ENCODE data around the gene CCDC184. TPM values are rescaled to one million over a fixed set of nuclear protein-coding genes. Genes with fewer than 3 reads are reported as not detected.
A peak's percentile ranks its signal among the peaks of the same experiment; 100 is the strongest.

Gene CCDC184
- polyA plus RNA-seq (2011; rRNA removed) = 2.4 and 2.7 TPM in 2 replicates
- 2.8 and 3.0 TPM in 2 replicates for polyA plus RNA-seq (2012; cell fraction: cytosol; rRNA removed)
- polyA plus RNA-seq (2012; cell fraction: nucleus; rRNA removed) = 2.4 and 2.7 TPM in 2 replicates
- 1.2 to 1.6 TPM (median 1.5 TPM) in 3 replicates for polyA plus RNA-seq (2017; fragmentation: RNase III; extraction: RNeasy Plus Mini Kit Qiagen cat#74134 plus additional on column Dnase treatment)
- polyA minus RNA-seq (2011; rRNA and poly(A)+ RNA removed) = 1.8 TPM in 2 replicates

DNA sequence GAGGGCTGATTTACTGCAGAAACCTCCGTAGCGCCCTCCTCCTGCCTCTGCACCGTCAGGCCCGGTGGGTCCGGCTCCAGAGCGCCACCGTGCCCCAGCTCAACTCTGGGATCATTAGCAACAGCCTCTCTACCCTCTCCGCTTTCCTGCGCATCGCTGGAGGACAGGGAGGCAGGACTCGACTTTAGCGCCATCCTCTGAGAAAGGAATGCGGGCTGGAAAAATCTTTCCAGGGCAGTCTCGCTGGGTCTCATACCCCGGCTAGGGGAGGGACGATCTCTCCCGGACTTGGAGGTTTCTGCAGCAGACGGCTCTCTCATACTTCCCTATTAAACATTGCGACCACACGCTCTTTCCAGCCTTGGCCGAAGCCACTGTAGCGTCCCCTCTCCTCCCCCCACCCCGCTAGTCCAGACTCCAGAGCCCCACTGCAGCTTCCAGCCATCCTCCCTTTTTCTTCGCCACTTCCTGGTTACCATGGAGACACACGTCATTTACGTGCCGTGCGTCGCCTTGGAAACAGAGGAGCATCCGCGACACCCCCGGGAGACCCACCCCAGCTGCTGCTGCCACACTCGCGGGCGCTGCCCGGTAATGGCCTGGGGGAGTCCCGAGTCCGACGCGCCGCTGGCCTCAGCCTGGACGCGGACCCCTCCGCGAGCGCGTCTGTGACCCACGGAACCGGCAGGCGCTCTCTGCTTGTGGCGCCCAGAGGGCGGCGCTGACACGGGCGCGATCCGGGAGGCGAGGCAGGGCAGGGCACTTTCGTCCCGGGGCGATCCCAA, at the start of gene CCDC184:
Gene CCDC184, plus strand, starts transcription at position 554 of the 785 bp plus-strand sequence. CDS start 479 bp downstream, outside the sequence.
- 1% methylated on average over 56 of the region's 61 CpGs for WGBS (ENCODE audit: missing lambda C conversion rate)
- TF ChIP-seq, protein P1, sequence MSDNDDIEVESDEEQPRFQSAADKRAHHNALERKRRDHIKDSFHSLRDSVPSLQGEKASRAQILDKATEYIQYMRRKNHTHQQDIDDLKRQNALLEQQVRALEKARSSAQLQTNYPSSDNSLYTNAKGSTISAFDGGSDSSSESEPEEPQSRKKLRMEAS (IDR thresholded peaks at IDR 0.05) = peak; percentile 10; the same call in 1 of the 2 replicates
- TF ChIP-seq SMC3 (IDR thresholded peaks at IDR 0.05) = peak; percentile 21
- TF ChIP-seq, protein P2, sequence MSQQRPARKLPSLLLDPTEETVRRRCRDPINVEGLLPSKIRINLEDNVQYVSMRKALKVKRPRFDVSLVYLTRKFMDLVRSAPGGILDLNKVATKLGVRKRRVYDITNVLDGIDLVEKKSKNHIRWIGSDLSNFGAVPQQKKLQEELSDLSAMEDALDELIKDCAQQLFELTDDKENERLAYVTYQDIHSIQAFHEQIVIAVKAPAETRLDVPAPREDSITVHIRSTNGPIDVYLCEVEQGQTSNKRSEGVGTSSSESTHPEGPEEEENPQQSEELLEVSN (IDR thresholded peaks at IDR 0.05; ENCODE audit: borderline replicate concordance, low read depth) = peak; percentile 45; the same call in 1 of the 2 replicates
- TF ChIP-seq, protein P3, sequence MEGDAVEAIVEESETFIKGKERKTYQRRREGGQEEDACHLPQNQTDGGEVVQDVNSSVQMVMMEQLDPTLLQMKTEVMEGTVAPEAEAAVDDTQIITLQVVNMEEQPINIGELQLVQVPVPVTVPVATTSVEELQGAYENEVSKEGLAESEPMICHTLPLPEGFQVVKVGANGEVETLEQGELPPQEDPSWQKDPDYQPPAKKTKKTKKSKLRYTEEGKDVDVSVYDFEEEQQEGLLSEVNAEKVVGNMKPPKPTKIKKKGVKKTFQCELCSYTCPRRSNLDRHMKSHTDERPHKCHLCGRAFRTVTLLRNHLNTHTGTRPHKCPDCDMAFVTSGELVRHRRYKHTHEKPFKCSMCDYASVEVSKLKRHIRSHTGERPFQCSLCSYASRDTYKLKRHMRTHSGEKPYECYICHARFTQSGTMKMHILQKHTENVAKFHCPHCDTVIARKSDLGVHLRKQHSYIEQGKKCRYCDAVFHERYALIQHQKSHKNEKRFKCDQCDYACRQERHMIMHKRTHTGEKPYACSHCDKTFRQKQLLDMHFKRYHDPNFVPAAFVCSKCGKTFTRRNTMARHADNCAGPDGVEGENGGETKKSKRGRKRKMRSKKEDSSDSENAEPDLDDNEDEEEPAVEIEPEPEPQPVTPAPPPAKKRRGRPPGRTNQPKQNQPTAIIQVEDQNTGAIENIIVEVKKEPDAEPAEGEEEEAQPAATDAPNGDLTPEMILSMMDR (IDR thresholded peaks at IDR 0.05) = peak; percentile 42
- TF ChIP-seq RNF2 (IDR thresholded peaks at IDR 0.05; ENCODE audit: borderline replicate concordance, low read depth) = no peak
- no peak for TF ChIP-seq RCOR1 (IDR thresholded peaks at IDR 0.05; ENCODE audit: low read depth, low read length)
- TF ChIP-seq, protein P4, sequence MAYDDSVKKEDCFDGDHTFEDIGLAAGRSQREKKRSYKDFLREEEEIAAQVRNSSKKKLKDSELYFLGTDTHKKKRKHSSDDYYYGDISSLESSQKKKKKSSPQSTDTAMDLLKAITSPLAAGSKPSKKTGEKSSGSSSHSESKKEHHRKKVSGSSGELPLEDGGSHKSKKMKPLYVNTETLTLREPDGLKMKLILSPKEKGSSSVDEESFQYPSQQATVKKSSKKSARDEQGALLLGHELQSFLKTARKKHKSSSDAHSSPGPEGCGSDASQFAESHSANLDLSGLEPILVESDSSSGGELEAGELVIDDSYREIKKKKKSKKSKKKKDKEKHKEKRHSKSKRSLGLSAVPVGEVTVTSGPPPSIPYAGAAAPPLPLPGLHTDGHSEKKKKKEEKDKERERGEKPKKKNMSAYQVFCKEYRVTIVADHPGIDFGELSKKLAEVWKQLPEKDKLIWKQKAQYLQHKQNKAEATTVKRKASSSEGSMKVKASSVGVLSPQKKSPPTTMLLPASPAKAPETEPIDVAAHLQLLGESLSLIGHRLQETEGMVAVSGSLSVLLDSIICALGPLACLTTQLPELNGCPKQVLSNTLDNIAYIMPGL (CRISPR knock-in tag; IDR thresholded peaks at IDR 0.05; ENCODE audit: borderline replicate concordance) = peak; percentile 83
- TF ChIP-seq RFX5 (IDR thresholded peaks at IDR 0.05) = peak; percentile 69; the same call in 1 of the 2 replicates
- peak in 1 of 2 experiments; percentile 58; a peak in 1 of 5 replicates for TF ChIP-seq JUN (IDR thresholded peaks at IDR 0.05)
- peak; percentile 47 for TF ChIP-seq POLR2A (IDR thresholded peaks at IDR 0.05; ENCODE audit: low read length)
- TF ChIP-seq POLR2AphosphoS2 (conservative IDR thresholded peaks at IDR 0.05; ENCODE audit: low read length) = no peak
- peak; percentile 79; the same call in 1 of the 2 replicates for TF ChIP-seq KDM1A (IDR thresholded peaks at IDR 0.05; ENCODE audit: low read depth)
- Histone ChIP-seq H3K4me3 (peak within 1 kb of the TSS; percentile 64), H3K4me2 (peak within 1 kb of the TSS; percentile 81), H3K27ac (peak within 1 kb of the TSS; percentile 64 to 84), H3K4me1 (peaks cover 7% of the 10 kb centered on the region; the same call in 2 of the 3 replicates), H3K9me3 (no peaks in the 10 kb centered on the region)
- ChIA-PET POLR2A (interaction anchor here (0.6 to 1.0 kb wide), 4 partner anchors 12 to 363 kb away, joined by 3 to 6 read pairs (median 4); partner anchors contain the start of gene ASB8), CTCF (interaction anchor here (0.7 to 5.7 kb wide), 15 partner anchors 9 to 444 kb away, joined by 3 to 63 read pairs (median 4); no protein-coding TSS in a partner anchor)
- ATAC-seq = peak; percentile 85 to 88
- peak; percentile 83 to 90 for DNase-seq (ENCODE audit: low read depth in 1 of 2, low spot score in 1 of 2)
- peak; percentile 36 for FAIRE-seq

DNA sequence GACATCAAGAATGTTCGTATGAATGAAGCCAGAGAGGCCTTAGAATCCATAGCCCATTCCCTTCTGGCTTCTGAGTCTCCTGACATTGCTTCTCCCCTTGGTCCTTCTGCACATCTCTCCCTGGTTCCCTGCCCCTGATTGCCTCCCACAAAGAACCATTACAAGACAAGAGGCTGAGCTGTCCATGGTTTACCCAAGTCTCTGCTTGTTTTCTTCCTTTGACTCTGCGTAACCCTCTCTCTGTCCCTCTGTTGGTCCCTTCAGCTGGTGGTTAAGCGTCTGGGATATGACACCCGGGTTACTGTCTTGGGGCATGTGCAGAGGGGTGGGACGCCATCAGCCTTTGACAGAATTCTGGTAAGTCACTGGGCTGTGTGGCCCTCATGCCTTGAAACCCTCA, 48.4 kb upstream of the CCDC184 start:
- Histone ChIP-seq H3K4me1 (no peaks in the 10 kb centered on the region), H3K4me3 (no peak overlapping the region), H3K9me3 (no peaks in the 10 kb centered on the region), H3K27ac (no peak overlapping the region), H3K4me2 (no peak overlapping the region)
- DNase-seq (ENCODE audit: low read depth in 1 of 2, low spot score in 1 of 2) (no peak), FAIRE-seq (no peak), ATAC-seq (no peak)
- TF ChIP-seq GATA3 (IDR thresholded peaks at IDR 0.05; ENCODE audit: borderline replicate concordance) = no peak
- TF ChIP-seq FOSB (CRISPR knock-in tag; IDR thresholded peaks at IDR 0.05) = no peak
- no peak for TF ChIP-seq EHMT2 (IDR thresholded peaks at IDR 0.05; ENCODE audit: low read depth)
- TF ChIP-seq MAFK (IDR thresholded peaks at IDR 0.05; ENCODE audit: partially characterized antibody) = no peak
- no peak for TF ChIP-seq RARB (CRISPR knock-in tag; IDR thresholded peaks at IDR 0.05)
- no peak for TF ChIP-seq JUN (IDR thresholded peaks at IDR 0.05)
- no peak for TF ChIP-seq ZSCAN20 (CRISPR knock-in tag; IDR thresholded peaks at IDR 0.05)
- TF ChIP-seq HOXB13 (CRISPR knock-in tag; IDR thresholded peaks at IDR 0.05; ENCODE audit: low read depth) = no peak
- no peak for TF ChIP-seq RCOR1 (IDR thresholded peaks at IDR 0.05; ENCODE audit: low read depth, low read length)
- WGBS (ENCODE audit: missing lambda C conversion rate) = 90% methylated on average over 5 of the region's 5 CpGs
- CTCF ChIA-PET = no interaction called here
- POLR2A ChIA-PET = no interaction called here
